Stimulated activated CD8-positive, alpha-beta memory T cell treated with anti-CD3 and anti-CD28 coated beads, Interleukin-2, amount 100 ng/mL, for 48 hours (primary cell): ENCODE results near the gene PPM1E.
"Not testable (repeated sequence)": the region's sequence is repeated elsewhere in the genome, so short reads cannot be mapped to it uniquely, and the experiment has no call there.

Source experiments
- DNase-seq, 2 donors: peaks; one replicate each; pipeline ENCODE4 v3.0.0-alpha.2; 2020; ENCODE audit warnings: low read depth in 2 of 2

PPM1E gene

DNA sequence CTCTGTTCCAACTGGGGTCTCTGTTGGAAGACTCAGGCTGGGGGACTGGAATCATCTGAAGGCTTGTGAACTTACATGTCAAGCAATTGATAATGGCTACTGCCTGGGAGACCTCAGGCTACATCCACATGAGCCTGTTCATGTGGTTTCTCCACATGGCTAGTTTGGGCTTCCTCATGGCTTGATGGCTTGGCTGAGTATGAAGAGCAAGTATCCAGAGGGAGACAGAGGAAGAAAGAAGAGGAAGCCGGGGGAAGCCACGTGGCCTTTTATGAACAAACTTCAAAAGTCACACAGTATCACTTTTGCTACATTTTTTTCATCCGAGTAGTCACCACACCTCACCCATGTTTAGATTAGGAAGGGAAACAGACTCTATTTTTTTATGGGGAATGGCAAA lies 192.2 kb downstream of the PPM1E start:
- no peak for DNase-seq

DNA sequence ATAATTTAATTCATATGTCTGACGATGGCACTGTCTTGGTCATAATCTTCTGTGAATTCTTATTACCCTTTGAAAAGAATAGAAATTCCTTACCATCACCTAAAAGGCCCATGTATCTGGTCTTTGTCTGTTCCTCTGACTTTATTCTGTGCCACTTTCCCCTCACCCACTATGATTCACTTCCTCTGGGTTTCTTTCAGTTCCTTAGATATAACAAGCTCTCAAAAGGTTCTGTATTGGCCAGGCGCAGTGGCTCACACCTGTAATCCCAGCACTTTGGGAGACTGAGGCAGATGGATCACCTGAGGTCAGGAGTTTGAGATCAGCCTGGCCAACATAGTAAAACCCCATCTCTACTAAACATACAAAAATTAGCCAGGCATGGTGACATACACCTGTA lies 198.7 kb downstream of the PPM1E start:
- not testable (repeated sequence) for DNase-seq

DNA sequence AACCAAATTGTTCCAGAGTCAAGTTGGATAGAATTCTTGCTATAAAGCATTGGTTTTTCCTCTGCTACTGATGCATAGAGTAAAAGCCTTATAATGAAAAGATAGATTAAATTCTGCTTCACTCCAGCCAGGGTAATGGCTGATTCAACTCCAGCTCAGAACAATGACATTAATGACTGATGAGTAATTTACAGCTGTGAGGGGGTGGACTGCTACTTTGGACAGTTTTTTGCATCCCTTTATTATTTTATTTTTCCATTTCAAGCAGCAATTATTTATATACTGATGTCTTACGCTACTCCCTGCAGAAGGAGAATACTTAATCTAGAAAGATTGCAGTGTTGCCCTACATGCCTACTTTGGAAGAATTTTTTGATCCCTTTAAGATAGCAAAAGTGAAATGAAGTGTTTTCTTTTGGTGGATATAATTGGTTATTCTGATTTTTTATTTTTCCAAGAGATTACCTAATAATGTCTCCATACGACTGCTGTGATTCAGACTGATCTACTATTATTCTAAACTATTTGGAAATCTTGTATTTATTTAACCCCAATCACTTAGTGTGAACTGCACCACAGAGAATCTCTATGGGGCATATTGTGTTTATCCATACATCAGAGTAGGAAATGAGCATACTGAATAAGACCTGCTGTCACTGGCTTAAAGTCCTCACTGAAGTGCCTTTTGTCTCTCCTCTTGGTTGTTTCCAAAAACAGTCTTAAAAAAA lies 201.5 kb downstream of the PPM1E start:
- DNase-seq = no peak

DNA sequence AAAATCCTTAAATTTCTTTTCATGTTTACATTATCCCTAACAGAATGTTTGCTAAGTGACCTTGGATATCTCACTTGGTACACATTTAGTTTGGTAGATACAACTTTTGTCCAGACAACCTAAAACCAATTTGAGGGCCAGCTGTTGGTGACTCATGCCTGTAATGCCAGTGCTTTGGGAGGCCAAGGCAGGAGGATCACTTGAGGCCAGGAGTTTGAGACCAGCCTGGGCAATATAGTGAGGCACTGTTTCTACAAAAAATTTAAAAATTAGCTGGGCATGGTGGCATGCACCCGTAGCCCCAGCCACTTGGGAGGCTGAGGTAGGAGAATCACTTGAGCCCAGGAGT lies 202.0 kb downstream of the PPM1E start:
- not testable (repeated sequence) for DNase-seq

DNA sequence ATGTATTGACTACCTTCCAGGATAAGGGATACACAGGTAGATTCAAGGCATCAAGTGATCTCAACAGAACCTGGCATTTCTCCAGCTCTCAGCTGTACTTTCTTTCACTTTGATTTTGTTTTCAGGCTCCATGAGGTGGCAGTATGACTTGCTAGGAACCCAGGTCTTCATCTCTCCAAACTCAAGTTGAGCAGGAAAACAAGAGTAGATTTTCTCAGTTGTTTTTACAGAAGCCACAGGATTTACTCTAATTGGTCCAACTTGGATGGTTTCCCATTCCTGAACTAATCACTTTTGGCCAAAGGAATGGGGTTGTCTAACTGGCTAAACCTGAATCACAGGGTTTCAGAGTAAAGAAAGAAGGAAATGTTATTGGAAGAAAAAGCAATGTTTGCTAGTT lies 204.4 kb downstream of the PPM1E start:
- DNase-seq = no peak

DNA sequence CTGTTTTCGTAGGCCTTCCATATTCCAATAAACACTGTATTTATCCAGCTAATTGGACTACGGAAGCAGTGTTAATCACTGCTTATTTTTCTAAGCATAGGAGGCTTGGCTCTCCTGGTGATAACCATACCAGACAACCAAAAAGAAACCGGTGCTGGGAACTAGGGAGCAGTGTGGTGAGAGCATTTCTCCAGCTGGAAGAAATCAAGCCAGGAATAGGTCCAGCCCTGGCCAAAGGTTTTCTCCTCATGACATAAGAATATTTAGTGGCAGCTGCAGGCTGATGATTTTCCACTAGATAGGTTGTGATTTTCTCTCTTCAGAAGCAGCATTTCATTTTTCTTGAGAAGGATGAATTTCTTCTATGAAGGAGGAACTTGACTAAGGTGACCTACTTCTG lies 209.6 kb downstream of the PPM1E start:
- DNase-seq = no peak

DNA sequence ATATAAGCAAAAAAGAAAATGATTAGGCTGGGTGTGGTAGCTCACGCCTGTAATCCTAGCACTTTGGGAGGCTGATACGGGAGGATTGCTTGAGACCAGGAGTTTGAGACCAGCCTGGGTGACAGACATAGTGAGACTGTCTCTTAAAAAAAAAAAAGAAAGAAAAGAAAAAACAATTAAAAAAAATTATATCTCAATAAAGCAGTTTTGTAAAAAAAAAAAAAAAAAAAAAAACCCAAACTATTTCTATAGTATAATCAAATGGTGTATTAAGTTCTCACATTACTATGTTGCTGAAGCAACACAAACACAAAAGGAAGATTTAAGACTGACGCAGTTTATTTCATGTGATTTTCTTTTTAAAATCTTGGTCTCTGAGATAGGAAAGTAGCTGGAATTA lies 210.6 kb downstream of the PPM1E start:
- DNase-seq = no peak

DNA sequence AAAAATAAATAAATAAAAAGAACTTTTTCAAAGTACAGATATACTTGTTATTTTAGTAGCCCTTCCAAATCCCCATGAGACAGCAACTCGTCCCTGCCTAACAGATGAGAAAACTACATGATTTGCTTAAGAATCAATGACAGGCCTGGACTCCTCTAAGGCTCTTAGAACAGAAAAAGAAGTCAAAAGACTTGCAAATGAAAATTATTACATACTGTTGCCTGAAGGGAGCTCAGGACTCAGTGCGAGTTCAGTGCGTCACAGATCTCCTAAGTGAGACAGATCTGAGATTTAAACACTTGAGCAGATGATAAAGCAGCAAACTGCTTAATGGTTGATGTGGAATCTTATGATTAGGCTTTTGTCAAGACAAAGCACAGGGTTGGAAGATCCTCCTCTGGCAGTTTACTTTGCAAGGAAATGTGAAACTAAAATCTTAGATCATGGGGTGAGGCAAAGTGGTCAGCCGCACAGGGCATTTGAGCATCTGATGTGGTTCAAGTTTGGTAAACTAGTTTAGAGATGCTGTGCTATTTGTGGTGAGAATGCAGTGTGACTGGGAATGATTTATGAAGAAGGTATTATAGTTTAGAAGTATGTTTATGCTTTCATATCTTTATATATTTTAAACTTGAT lies 212.9 kb downstream of the PPM1E start:
- no peak for DNase-seq

DNA sequence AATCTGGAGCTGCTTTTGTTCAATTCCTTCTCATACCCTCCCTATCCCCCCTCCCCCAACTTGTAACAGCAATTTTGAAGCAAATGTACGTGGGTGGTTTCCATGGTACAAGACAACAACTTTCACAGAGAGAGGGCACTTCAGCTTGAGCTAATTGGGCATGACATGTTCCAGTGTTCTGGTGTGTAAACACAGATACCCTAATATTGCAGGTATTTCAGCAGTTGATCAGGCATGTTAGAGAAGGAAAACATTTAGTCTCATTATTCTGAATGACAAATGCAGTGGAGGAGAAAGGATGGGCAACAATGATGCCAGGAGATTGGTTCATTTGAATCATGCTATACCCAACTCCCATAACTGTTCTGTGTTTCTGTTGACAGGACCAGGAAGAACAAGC lies 213.5 kb downstream of the PPM1E start:
- no peak for DNase-seq

DNA sequence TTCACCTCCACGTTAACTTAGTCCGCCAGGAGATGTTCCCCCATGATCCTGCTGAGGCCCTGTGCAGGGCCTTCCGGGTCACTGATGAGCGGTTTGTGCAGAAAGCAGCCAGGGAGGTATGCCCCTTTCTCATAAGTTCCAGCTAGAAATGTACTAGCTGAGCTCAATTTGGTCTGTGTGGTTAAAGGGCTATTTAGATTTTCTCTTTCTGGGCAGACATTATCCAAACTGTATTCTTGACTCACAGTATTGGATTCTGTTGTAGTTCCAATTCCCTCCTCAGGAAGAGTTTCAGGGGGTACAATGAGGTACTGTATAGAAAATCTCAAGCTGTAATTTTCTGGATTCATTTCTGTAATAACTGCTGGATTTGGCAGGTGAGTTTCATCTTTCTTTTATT lies 214.0 kb downstream of the PPM1E start:
- DNase-seq = no peak

DNA sequence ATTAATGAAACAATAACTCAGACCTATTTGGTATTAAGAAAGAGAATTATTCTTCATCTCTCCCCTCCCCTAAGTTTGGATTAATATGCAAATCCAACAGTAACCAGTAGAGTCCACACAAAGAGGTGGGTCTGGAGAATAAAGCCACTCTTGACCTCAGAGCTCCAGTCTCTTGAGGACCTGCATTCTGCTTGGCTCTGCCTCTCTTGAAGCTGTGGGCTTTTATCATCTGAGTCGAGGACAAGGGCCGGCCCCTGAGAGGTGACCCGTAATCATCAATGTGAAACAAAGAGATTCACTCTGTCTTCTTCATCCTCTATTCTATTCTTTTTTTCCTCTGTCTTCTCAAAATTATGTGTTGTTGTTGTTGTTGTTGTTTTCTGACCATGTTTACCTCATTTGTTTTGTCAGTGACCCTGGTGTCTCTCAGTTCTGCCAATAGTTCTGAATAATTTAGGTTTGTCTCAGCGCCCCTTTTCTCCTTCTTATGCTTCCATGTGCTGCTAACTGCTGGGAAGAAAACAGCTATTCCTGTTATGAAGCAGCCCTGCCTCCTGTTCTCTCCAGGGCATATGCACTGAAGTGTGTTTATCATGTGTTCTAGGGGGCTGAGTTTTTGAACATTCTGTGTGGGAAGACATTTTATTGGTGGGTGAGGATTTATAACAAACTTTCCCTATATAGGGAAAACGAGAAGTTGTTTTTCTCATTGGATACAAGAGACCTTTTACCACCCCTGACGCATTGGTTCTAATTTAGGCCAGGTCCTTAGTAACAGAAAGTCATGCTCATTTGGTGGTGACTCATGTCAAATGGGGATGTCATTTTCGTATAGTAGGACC lies 215.2 kb downstream of the PPM1E start:
- DNase-seq = no peak

DNA sequence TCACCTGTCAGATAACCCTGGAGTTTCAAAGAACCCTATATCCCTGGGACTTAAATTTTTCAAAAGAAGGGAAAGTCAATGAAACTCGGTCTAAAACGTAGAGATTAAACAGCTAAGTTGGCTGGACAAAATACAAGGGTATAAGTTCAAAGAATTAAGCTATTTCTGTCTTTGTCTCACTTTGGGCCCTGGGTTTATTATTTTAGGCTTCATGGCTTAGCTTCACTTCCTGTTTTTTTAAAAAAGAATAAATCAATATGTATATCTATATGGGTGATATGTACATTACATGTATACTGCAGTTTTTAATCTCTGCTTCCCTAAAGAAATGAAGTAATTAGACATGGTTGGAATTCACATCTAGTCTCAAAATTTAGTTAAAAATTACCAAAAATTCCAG lies 218.7 kb downstream of the PPM1E start:
- DNase-seq = no peak

DNA sequence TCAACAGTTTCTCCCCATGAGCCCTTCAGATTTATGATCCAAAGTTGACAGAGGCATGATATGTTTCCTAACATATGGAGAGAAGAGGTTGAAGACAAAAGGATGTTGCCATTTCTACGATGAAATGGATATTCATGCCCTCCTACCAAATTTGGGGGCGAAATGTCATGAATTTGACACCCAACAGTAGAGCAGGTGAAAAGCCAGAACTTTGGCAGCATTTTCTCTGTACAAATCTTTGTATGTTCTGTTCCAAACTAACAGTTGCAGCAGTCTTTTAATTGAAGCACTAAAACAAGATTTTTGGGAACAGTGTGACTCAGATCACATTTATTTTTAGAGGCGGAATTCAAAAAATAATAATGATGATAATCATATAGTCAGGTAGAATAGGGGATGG lies 220.9 kb downstream of the PPM1E start:
- no peak for DNase-seq

DNA sequence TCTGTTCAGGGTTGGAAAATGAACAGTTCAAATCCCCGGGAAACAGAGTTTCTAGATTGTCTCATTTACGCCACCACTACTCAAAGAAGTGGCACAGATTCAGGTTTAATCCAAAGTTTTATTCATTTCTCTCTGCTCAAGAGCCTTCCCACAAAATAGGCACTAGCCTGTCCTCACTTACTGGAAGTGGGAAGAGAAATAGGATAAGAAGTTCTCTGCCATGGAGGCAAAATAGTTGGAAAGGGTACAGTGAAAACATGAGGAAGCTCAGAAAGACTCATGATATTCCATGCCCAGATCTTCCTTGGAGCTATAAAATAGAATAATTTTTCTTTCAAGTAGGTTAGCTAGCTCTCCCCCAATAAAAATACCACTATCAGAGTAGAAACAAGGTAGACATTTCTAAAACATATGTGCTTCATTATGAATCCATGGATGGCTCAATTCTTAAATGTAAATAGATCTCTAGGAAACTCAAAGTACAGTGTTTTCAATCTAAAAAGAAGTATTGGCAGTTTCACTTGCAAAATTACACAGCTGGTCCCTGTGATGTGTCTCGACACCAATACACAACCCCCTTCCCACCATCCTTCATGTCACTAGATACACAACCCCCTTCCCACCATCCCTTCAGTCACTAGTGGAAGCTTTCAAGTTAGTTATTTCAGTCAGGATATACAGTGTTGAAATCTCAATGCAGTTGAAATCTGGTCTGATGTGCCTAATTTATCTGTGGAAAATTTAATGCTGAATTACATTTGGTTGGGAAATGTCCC lies 225.2 kb downstream of the PPM1E start:
- DNase-seq = no peak

DNA sequence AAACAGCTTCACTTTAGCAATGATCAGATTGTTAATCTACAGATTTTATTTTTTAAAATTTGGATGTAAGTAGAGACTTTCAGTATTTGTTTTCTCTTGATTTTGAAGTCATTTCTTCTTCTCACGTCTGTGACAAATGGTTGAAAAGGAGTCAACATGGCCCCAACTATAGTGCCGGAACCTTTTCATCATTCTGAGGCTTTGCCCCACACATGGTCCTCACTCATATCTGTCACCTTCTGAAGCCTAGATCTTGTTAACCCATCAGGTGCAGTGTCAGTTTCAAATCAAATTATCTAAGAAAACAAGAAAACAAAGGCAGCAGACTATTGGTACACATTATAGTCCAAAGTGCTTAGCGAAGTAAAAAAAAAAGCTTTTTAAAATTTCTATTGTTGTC lies 227.0 kb downstream of the PPM1E start:
- no peak for DNase-seq

DNA sequence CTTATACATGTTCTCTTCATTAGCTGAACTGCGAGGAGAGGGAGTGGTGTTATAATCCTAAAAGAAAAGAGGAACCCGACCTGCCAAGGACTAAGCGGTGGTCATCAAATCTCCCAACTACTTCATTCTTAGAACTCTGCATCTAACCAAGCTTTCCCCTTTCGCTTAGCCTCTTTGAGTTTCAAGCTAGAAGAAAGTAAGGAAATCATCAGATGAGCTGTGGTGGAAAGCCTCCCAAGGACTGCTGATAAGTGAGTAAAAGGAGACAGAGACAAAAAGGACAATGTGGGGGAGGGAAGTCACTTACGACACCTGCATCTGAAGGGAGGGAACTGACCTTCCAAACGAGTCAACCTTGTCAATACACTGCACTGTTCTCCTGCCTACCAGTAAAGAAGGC lies 229.7 kb downstream of the PPM1E start:
- DNase-seq = no peak

DNA sequence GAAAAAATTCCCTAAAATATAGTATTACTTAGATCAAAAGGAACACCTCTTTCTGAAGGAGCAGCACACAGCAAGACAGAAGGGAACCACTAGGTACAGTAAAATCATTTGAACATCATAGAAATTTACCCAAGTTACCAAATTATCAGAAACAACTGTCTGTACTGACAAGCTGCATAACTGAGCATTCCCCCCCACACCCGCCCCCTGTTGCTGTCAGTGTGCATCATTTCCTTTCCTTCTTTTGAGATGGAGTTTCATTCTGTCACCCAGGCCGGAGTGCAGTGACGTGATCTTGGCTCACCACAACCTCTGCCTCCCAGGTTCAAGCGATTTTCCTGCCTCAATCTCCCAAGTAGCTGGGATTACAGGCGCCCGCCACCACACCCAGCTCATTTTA lies 230.3 kb downstream of the PPM1E start:
- DNase-seq = peak in 1 of 2 donors; percentile 5

DNA sequence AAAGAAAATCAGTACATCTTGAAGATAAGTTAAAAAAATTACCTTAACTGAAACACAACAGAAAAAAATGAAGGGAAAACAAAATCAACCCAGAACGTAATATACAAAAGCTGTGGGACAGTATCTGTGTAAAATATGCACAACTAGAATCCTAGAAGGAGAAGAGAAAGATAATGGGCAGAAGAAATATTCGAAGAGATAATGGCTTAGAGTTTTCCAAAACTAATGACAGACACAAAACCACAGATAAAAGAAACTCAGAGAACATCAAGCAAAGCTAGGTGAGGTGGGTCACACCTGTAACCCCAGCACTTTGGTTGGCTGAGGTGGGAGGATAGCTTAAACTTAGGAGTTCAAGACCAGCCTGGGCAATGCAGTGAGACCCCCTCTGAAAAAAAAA lies 234.0 kb downstream of the PPM1E start:
- DNase-seq = no peak

DNA sequence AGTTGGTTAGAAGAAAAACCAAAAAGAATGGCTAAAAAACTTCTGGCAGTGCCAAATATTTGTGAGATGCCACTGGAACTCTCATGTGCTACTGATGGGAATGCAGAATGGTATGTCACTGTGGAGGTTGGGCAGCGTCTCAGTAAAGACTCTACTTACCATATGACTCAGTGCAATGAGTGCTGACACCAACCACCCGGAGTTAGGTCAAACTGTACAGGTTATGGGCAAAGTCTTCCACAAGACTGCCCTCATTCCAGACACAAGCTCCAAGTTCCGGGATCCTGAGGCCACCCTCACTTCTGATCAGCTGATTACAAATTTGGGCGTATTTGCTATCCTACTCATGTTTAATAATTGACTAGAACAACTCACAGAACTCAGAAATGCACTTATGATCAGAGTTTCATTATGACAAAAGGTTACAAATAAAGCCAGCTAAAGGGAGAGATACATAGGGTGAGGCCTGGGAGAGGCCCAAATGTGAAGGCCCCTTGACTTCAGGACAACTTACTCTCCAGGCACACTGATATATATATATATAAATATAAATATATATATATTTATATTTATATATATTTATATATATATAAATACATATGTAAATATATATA lies 236.2 kb downstream of the PPM1E start:
- DNase-seq = no peak

DNA sequence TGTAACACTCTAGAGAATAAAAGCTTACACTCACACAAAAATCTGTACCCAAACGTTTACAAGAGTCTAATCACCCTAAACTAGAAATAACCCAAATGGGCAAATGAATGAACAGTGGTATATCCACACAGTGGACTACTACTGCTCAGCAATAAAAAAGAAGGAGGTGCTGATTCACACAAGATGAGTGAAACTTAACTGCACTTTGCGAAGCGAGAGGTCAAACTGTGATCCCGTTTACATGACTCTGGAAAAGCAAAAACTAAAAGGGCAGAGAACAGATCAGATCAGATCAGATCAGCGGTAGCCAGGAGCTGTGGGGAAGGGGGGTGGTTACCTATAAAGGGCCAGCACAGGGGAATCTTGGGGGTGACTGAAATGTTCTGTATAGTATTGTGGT lies 237.7 kb downstream of the PPM1E start:
- DNase-seq = no peak

DNA sequence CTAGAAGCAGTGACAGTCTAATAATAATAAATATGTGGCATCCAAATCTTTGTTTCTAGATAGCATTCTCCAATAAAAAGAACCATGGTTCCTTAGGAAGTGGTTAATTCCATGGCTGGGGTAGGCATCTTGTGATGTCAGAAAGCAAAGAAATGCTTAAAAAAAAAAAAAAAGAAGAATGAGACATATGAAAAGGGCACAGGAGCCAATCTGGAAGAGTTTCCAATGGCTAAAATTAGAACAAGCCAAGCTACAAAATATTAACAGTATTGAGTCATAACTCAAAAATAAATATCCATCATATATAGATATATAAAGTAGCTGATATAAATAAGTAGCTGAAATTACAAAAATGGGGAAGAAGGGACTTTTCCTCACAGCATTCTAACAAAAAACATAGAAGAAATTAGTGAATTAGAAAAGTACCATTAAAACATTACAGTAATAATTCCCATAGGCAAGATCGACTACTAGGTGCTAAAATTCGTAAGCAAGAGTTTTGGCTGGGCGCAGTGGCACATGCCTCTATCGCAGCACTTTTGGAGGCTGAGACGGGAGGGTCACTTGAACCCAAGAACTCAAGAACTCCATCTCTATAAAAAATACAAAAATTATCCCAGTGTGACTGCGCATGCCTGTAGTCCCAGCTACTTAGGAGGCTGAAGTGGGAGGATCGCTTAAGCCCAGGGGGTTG lies 239.7 kb downstream of the PPM1E start:
- DNase-seq = no peak
